Fibroblast of mammary gland (primary cell): ENCODE results near the gene FOXD4.
"Not testable (repeated sequence)": the region's sequence is repeated elsewhere in the genome, so short reads cannot be mapped to it uniquely, and the experiment has no call there.

Experiments used
- DNase-seq: peaks from one replicate; pipeline ENCODE4 v3.0.0-alpha.2; 2010; ENCODE audit warnings: low read depth
- H3K4me3 ChIP-seq: 2 replicates; pipeline ENCODE4 v1.5.1; 2011; ENCODE audit warnings: low read depth, mild to moderate bottlenecking, low read length, moderate library complexity; ENCODE audit not compliant: control insufficient read depth

The FOXD4 gene

GRCh38 chr9:117995-118467 is at the start of gene FOXD4:
FOXD4 (minus strand) TSS chr9:118417; CDS start chr9:118119, 298 bp downstream.
- not testable (repeated sequence) for H3K4me3 ChIP-seq, DNase-seq

- DNase-seq, H3K4me3 ChIP-seq: not testable (repeated sequence)
Observed at GRCh38 chr9:159871-160270, 41.7 kb upstream of the FOXD4 start.

- not testable (repeated sequence) for DNase-seq, H3K4me3 ChIP-seq
Observed at GRCh38 chr9:151173-151572, 33.0 kb upstream of the FOXD4 start.

- not testable (repeated sequence) for H3K4me3 ChIP-seq
Observed at GRCh38 chr9:139880-140279, 21.7 kb upstream of the FOXD4 start.

GRCh38 chr9:117144-117994 is 848 bp downstream of the FOXD4 start:
- DNase-seq, H3K4me3 ChIP-seq: not testable (repeated sequence)

More at GRCh38 chr9:139880-140279, 21.7 kb upstream of the FOXD4 start:
- DNase-seq: not testable (repeated sequence)

- not testable (repeated sequence) for H3K4me3 ChIP-seq, DNase-seq
Observed at GRCh38 chr9:116239-117077, 1.8 kb downstream of the FOXD4 start.

GRCh38 chr9:115118-115451 is 3.1 kb downstream of the FOXD4 start:
- not testable (repeated sequence) for H3K4me3 ChIP-seq

GRCh38 chr9:114267-115117 is 3.7 kb downstream of the FOXD4 start:
- not testable (repeated sequence) for DNase-seq, H3K4me3 ChIP-seq

More at GRCh38 chr9:115118-115451, 3.1 kb downstream of the FOXD4 start:
- not testable (repeated sequence) for DNase-seq

- DNase-seq: not testable (repeated sequence)
Observed at GRCh38 chr9:113468-114266, 4.5 kb downstream of the FOXD4 start.

GRCh38 chr9:112589-113467 is 5.4 kb downstream of the FOXD4 start:
- H3K4me3 ChIP-seq, DNase-seq: not testable (repeated sequence)

More at GRCh38 chr9:113468-114266, 4.5 kb downstream of the FOXD4 start:
- peak overlapping the region; percentile 12 for H3K4me3 ChIP-seq

GRCh38 chr9:110672-111071 is 7.5 kb downstream of the FOXD4 start:
- not testable (repeated sequence) for H3K4me3 ChIP-seq, DNase-seq

GRCh38 chr9:109540-109939 is 8.7 kb downstream of the FOXD4 start:
- H3K4me3 ChIP-seq, DNase-seq: not testable (repeated sequence)

GRCh38 chr9:108742-109495 is 9.3 kb downstream of the FOXD4 start:
- DNase-seq, H3K4me3 ChIP-seq: not testable (repeated sequence)

- DNase-seq: not testable (repeated sequence)
Observed at GRCh38 chr9:105991-106390, 12.2 kb downstream of the FOXD4 start.

GRCh38 chr9:100430-100829 is 17.8 kb downstream of the FOXD4 start:
- DNase-seq, H3K4me3 ChIP-seq: not testable (repeated sequence)

More at GRCh38 chr9:105991-106390, 12.2 kb downstream of the FOXD4 start:
- H3K4me3 ChIP-seq: not testable (repeated sequence)

- H3K4me3 ChIP-seq: not testable (repeated sequence)
Observed at GRCh38 chr9:99867-100266, 18.4 kb downstream of the FOXD4 start.

More at GRCh38 chr9:99867-100266, 18.4 kb downstream of the FOXD4 start:
- DNase-seq: not testable (repeated sequence)
